ENCODE measurements around the gene MRPL54. TPM values are rescaled to one million over a fixed set of nuclear protein-coding genes. Genes with fewer than 3 reads are reported as not detected.
"Not testable (repeated sequence)": the region's sequence is repeated elsewhere in the genome, so short reads cannot be mapped to it uniquely, and the experiment has no call there.

Gene MRPL54
- polyA plus RNA-seq, 2 donors: 80.0 to 83.8 TPM

- WGBS, 2 donors: 94% methylated on average over 47 to 51 of the region's 51 CpGs
- Histone ChIP-seq H3K4me1 (ENCODE audit: control insufficient read depth in 2 of 2, insufficient read depth in 2 of 2, low read length in 1 of 2) (no peaks in the 10 kb centered on the region), H3K4me3 (ENCODE audit: low read depth in 1 of 2, low read length in 2 of 2) (no peak overlapping the region), H3K27ac (ENCODE audit: low read depth in 2 of 2, low read length in 1 of 2) (no peak overlapping the region), H3K9me3 (ENCODE audit: control insufficient read depth in 2 of 2, insufficient read depth in 1 of 2, low read depth in 1 of 2, low read length in 1 of 2) (no peaks in the 10 kb centered on the region), H3K27me3 (ENCODE audit: control insufficient read depth in 1 of 2, insufficient read depth in 2 of 2, low read length in 2 of 2) (no peaks in the 10 kb centered on the region), H3K36me3 (ENCODE audit: control insufficient read depth in 2 of 2, insufficient read depth in 2 of 2, low read length in 1 of 2) (peaks cover 7 to 30% of the 10 kb centered on the region in 2 donors)
These were observed 8.7 kb upstream of the MRPL54 start for GRCh38 chr19:3753631-3754410.

- peaks cover 0 to 11% of the 10 kb centered on the region in 2 donors for H3K4me1 ChIP-seq (ENCODE audit: control insufficient read depth in 2 of 2, insufficient read depth in 2 of 2, low read length in 1 of 2)
- not testable (repeated sequence) for H3K27ac ChIP-seq (ENCODE audit: low read depth in 2 of 2, low read length in 1 of 2); H3K9me3 ChIP-seq (ENCODE audit: control insufficient read depth in 2 of 2, insufficient read depth in 1 of 2, low read depth in 1 of 2, low read length in 1 of 2); H3K27me3 ChIP-seq (ENCODE audit: control insufficient read depth in 1 of 2, insufficient read depth in 2 of 2, low read length in 2 of 2); H3K4me3 ChIP-seq (ENCODE audit: low read depth in 1 of 2, low read length in 2 of 2)
- 93 to 97% methylated on average over 7 of the region's 7 CpGs for WGBS, 2 donors
- H3K36me3 ChIP-seq (ENCODE audit: control insufficient read depth in 2 of 2, insufficient read depth in 2 of 2, low read length in 1 of 2): peaks cover 2 to 16% of the 10 kb centered on the region in 2 donors
These were observed 4.8 kb upstream of the MRPL54 start for GRCh38 chr19:3757705-3758104.

- 96 to 98% methylated on average over 13 of the region's 13 CpGs for WGBS, 2 donors
- H3K4me3 ChIP-seq (ENCODE audit: low read depth in 1 of 2, low read length in 2 of 2); H3K27me3 ChIP-seq (ENCODE audit: control insufficient read depth in 1 of 2, insufficient read depth in 2 of 2, low read length in 2 of 2); H3K9me3 ChIP-seq (ENCODE audit: control insufficient read depth in 2 of 2, insufficient read depth in 1 of 2, low read depth in 1 of 2, low read length in 1 of 2); H3K27ac ChIP-seq (ENCODE audit: low read depth in 2 of 2, low read length in 1 of 2): not testable (repeated sequence)
- peaks cover 0 to 11% of the 10 kb centered on the region in 2 donors for H3K4me1 ChIP-seq (ENCODE audit: control insufficient read depth in 2 of 2, insufficient read depth in 2 of 2, low read length in 1 of 2)
- H3K36me3 ChIP-seq (ENCODE audit: control insufficient read depth in 2 of 2, insufficient read depth in 2 of 2, low read length in 1 of 2): peaks cover 2 to 16% of the 10 kb centered on the region in 2 donors
These were observed 4.2 kb upstream of the MRPL54 start for GRCh38 chr19:3758297-3758696.

- 75 to 77% methylated on average over 19 of the region's 19 CpGs for WGBS, 2 donors
- Histone ChIP-seq H3K36me3 (ENCODE audit: control insufficient read depth in 2 of 2, insufficient read depth in 2 of 2, low read length in 1 of 2) (peaks cover 0 to 10% of the 10 kb centered on the region in 2 donors), H3K4me1 (ENCODE audit: control insufficient read depth in 2 of 2, insufficient read depth in 2 of 2, low read length in 1 of 2) (peaks cover 0 to 11% of the 10 kb centered on the region in 2 donors), H3K4me3 (ENCODE audit: low read depth in 1 of 2, low read length in 2 of 2) (no peak overlapping the region), H3K27me3 (ENCODE audit: control insufficient read depth in 1 of 2, insufficient read depth in 2 of 2, low read length in 2 of 2) (no peaks in the 10 kb centered on the region), H3K27ac (ENCODE audit: low read depth in 2 of 2, low read length in 1 of 2) (no peak overlapping the region), H3K9me3 (ENCODE audit: control insufficient read depth in 2 of 2, insufficient read depth in 1 of 2, low read depth in 1 of 2, low read length in 1 of 2) (no peaks in the 10 kb centered on the region)
These were observed 2.8 kb upstream of the MRPL54 start for GRCh38 chr19:3759482-3760254.

- Histone ChIP-seq H3K4me3 (ENCODE audit: low read depth in 1 of 2, low read length in 2 of 2) (peak overlapping the region; percentile 90 to 93), H3K36me3 (ENCODE audit: control insufficient read depth in 2 of 2, insufficient read depth in 2 of 2, low read length in 1 of 2) (peaks cover 0 to 14% of the 10 kb centered on the region in 2 donors), H3K4me1 (ENCODE audit: control insufficient read depth in 2 of 2, insufficient read depth in 2 of 2, low read length in 1 of 2) (peaks cover 0 to 11% of the 10 kb centered on the region in 2 donors), H3K9me3 (ENCODE audit: control insufficient read depth in 2 of 2, insufficient read depth in 1 of 2, low read depth in 1 of 2, low read length in 1 of 2) (no peaks in the 10 kb centered on the region), H3K27me3 (ENCODE audit: control insufficient read depth in 1 of 2, insufficient read depth in 2 of 2, low read length in 2 of 2) (no peaks in the 10 kb centered on the region), H3K27ac (ENCODE audit: low read depth in 2 of 2, low read length in 1 of 2) (peak overlapping the region; percentile 48 to 83)
- 20 to 24% methylated on average over 7 of the region's 7 CpGs for WGBS, 2 donors
These were observed 1.6 kb upstream of the MRPL54 start for GRCh38 chr19:3760871-3761361.

GRCh38 chr19:3761382-3762129 is 926 bp upstream of the MRPL54 start, which contains the start of gene APBA3:
TSS of gene APBA3 (minus strand) at chr19:3761692. CDS start at chr19:3760264, 1,428 bp downstream.
- H3K4me1 ChIP-seq (ENCODE audit: control insufficient read depth in 2 of 2, insufficient read depth in 2 of 2, low read length in 1 of 2): peaks cover 0 to 11% of the 10 kb centered on the region in 2 donors
- H3K27ac ChIP-seq (ENCODE audit: low read depth in 2 of 2, low read length in 1 of 2): peak within 1 kb of the TSS; percentile 99 to 100
- no peaks in the 10 kb centered on the region for H3K9me3 ChIP-seq (ENCODE audit: control insufficient read depth in 2 of 2, insufficient read depth in 1 of 2, low read depth in 1 of 2, low read length in 1 of 2)
- H3K27me3 ChIP-seq (ENCODE audit: control insufficient read depth in 1 of 2, insufficient read depth in 2 of 2, low read length in 2 of 2): no peaks in the 10 kb centered on the region
- 2 to 4% methylated on average over 45 of the region's 45 CpGs for WGBS, 2 donors
- peaks cover 1 to 16% of the 10 kb centered on the region in 2 donors for H3K36me3 ChIP-seq (ENCODE audit: control insufficient read depth in 2 of 2, insufficient read depth in 2 of 2, low read length in 1 of 2)
- peak within 1 kb of the TSS; percentile 90 to 93 for H3K4me3 ChIP-seq (ENCODE audit: low read depth in 1 of 2, low read length in 2 of 2)

GRCh38 chr19:3762130-3762473 is 380 bp upstream of the MRPL54 start:
- Histone ChIP-seq H3K9me3 (ENCODE audit: control insufficient read depth in 2 of 2, insufficient read depth in 1 of 2, low read depth in 1 of 2, low read length in 1 of 2) (no peaks in the 10 kb centered on the region), H3K36me3 (ENCODE audit: control insufficient read depth in 2 of 2, insufficient read depth in 2 of 2, low read length in 1 of 2) (peaks cover 6 to 22% of the 10 kb centered on the region in 2 donors), H3K27me3 (ENCODE audit: control insufficient read depth in 1 of 2, insufficient read depth in 2 of 2, low read length in 2 of 2) (no peaks in the 10 kb centered on the region), H3K4me3 (ENCODE audit: low read depth in 1 of 2, low read length in 2 of 2) (no peak overlapping the region), H3K4me1 (ENCODE audit: control insufficient read depth in 2 of 2, insufficient read depth in 2 of 2, low read length in 1 of 2) (peaks cover 0 to 11% of the 10 kb centered on the region in 2 donors), H3K27ac (ENCODE audit: low read depth in 2 of 2, low read length in 1 of 2) (peak overlapping the region; percentile 83 to 100)
- WGBS, 2 donors: 44 to 62% methylated on average over 1 of the region's 1 CpG

GRCh38 chr19:3765121-3765520 is 2.6 kb downstream of the MRPL54 start:
- H3K9me3 ChIP-seq (ENCODE audit: control insufficient read depth in 2 of 2, insufficient read depth in 1 of 2, low read depth in 1 of 2, low read length in 1 of 2): no peaks in the 10 kb centered on the region
- peaks cover 0 to 2% of the 10 kb centered on the region in 2 donors for H3K4me1 ChIP-seq (ENCODE audit: control insufficient read depth in 2 of 2, insufficient read depth in 2 of 2, low read length in 1 of 2)
- H3K4me3 ChIP-seq (ENCODE audit: low read depth in 1 of 2, low read length in 2 of 2): no peak overlapping the region
- no peaks in the 10 kb centered on the region for H3K27me3 ChIP-seq (ENCODE audit: control insufficient read depth in 1 of 2, insufficient read depth in 2 of 2, low read length in 2 of 2)
- H3K36me3 ChIP-seq (ENCODE audit: control insufficient read depth in 2 of 2, insufficient read depth in 2 of 2, low read length in 1 of 2): peaks cover 14 to 30% of the 10 kb centered on the region in 2 donors
- H3K27ac ChIP-seq (ENCODE audit: low read depth in 2 of 2, low read length in 1 of 2): no peak overlapping the region
- WGBS, 2 donors: 92 to 95% methylated on average over 12 of the region's 12 CpGs

GRCh38 chr19:3765757-3766156 is 3.3 kb downstream of the MRPL54 start:
- WGBS, 2 donors: 96% methylated on average over 5 of the region's 5 CpGs
- not testable (repeated sequence) for H3K4me3 ChIP-seq (ENCODE audit: low read depth in 1 of 2, low read length in 2 of 2); H3K27me3 ChIP-seq (ENCODE audit: control insufficient read depth in 1 of 2, insufficient read depth in 2 of 2, low read length in 2 of 2); H3K27ac ChIP-seq (ENCODE audit: low read depth in 2 of 2, low read length in 1 of 2); H3K9me3 ChIP-seq (ENCODE audit: control insufficient read depth in 2 of 2, insufficient read depth in 1 of 2, low read depth in 1 of 2, low read length in 1 of 2); H3K4me1 ChIP-seq (ENCODE audit: control insufficient read depth in 2 of 2, insufficient read depth in 2 of 2, low read length in 1 of 2)
- H3K36me3 ChIP-seq (ENCODE audit: control insufficient read depth in 2 of 2, insufficient read depth in 2 of 2, low read length in 1 of 2): peaks cover 14 to 30% of the 10 kb centered on the region in 2 donors

All from esophagus (tissue), 2 donors.